ENCODE measurements around the gene FAIM.

Gene FAIM

GRCh38 chr3:138638641-138639040 lies 30.1 kb downstream of the FAIM start:
- Histone ChIP-seq H2BK120ac (ENCODE audit: low read depth, low read length) (no peak overlapping the region), H3K18ac (ENCODE audit: low read length) (no peak overlapping the region), H3K23ac (ENCODE audit: low read depth, low read length, poor library complexity) (no peak overlapping the region), H3K27ac (replicated peaks; ENCODE audit: low read length) (no peak overlapping the region), H3K36me3 (replicated peaks in 1 of 2; ENCODE audit: control insufficient read depth in 2 of 2, insufficient read depth in 2 of 2, low read length in 2 of 2) (no peaks in the 10 kb centered on the region), H4K91ac (ENCODE audit: low read depth, low read length, poor library complexity) (no peak overlapping the region), H3K4me3 (ENCODE audit: low read length in 2 of 2) (no peak overlapping the region), H3K4me1 (ENCODE audit: control insufficient read depth in 2 of 2, insufficient read depth in 1 of 2, low read depth in 1 of 2, low read length in 2 of 2) (no peaks in the 10 kb centered on the region), H2AK5ac (ENCODE audit: low read depth, low read length) (no peak overlapping the region), H2AFZ (ENCODE audit: low read length) (no peak overlapping the region), H3K4ac (ENCODE audit: low read length) (no peak overlapping the region), H3K79me1 (ENCODE audit: low read depth, low read length) (no peaks in the 10 kb centered on the region), H2BK5ac (ENCODE audit: low read length) (no peak overlapping the region), H2BK15ac (ENCODE audit: low read length) (no peak overlapping the region), H3K27me3 (ENCODE audit: control insufficient read depth in 3 of 3, insufficient read depth in 3 of 3, low read depth in 1 of 3, low read length in 3 of 3) (no peaks in the 10 kb centered on the region), H3K9me3 (replicated peaks in 1 of 2; ENCODE audit: control insufficient read depth in 2 of 2, insufficient read depth in 1 of 2, low read depth in 1 of 2, low read length in 2 of 2) (peaks cover 0 to 8% of the 10 kb centered on the region in 2 donors), H3K14ac (ENCODE audit: low read length) (no peak overlapping the region), H2BK12ac (ENCODE audit: low read length) (no peak overlapping the region), H3K4me2 (ENCODE audit: insufficient read depth, low read length, poor library complexity, severe bottlenecking) (no peak overlapping the region), H4K8ac (ENCODE audit: low read depth, low read length) (no peak overlapping the region), H3K9ac (ENCODE audit: low read depth, low read length, poor library complexity) (no peak overlapping the region)
- WGBS, 2 donors (ENCODE audit: extremely low coverage in 2 of 2, insufficient read length in 2 of 2, insufficient replicate concordance in 1 of 2): no CpG with 5 or more reads among the region's 2 CpGs
- no peak for DNase-seq (ENCODE audit: low spot score)

GRCh38 chr3:138640537-138640936 lies 32.0 kb downstream of the FAIM start:
- H3K36me3 ChIP-seq (replicated peaks in 1 of 2; ENCODE audit: control insufficient read depth in 2 of 2, insufficient read depth in 2 of 2, low read length in 2 of 2): no peaks in the 10 kb centered on the region

GRCh38 chr3:138642226-138642926 lies 33.8 kb downstream of the FAIM start:
- Histone ChIP-seq H2AK5ac (ENCODE audit: low read depth, low read length) (no peak overlapping the region), H2BK12ac (ENCODE audit: low read length) (no peak overlapping the region), H3K23ac (ENCODE audit: low read depth, low read length, poor library complexity) (no peak overlapping the region), H4K91ac (ENCODE audit: low read depth, low read length, poor library complexity) (no peak overlapping the region), H3K27ac (replicated peaks; ENCODE audit: low read length) (no peak overlapping the region), H3K9me3 (replicated peaks in 1 of 2; ENCODE audit: control insufficient read depth in 2 of 2, insufficient read depth in 1 of 2, low read depth in 1 of 2, low read length in 2 of 2) (peaks cover 0 to 16% of the 10 kb centered on the region in 2 donors), H3K27me3 (ENCODE audit: control insufficient read depth in 3 of 3, insufficient read depth in 3 of 3, low read depth in 1 of 3, low read length in 3 of 3) (no peaks in the 10 kb centered on the region), H3K4ac (ENCODE audit: low read length) (no peak overlapping the region), H2AFZ (ENCODE audit: low read length) (no peak overlapping the region), H2BK120ac (ENCODE audit: low read depth, low read length) (no peak overlapping the region), H3K9ac (ENCODE audit: low read depth, low read length, poor library complexity) (no peak overlapping the region), H3K79me1 (ENCODE audit: low read depth, low read length) (no peaks in the 10 kb centered on the region), H2BK15ac (ENCODE audit: low read length) (no peak overlapping the region), H3K14ac (ENCODE audit: low read length) (no peak overlapping the region), H3K4me2 (ENCODE audit: insufficient read depth, low read length, poor library complexity, severe bottlenecking) (no peak overlapping the region), H2BK5ac (ENCODE audit: low read length) (no peak overlapping the region), H3K36me3 (replicated peaks in 1 of 2; ENCODE audit: control insufficient read depth in 2 of 2, insufficient read depth in 2 of 2, low read length in 2 of 2) (no peaks in the 10 kb centered on the region), H3K4me1 (ENCODE audit: control insufficient read depth in 2 of 2, insufficient read depth in 1 of 2, low read depth in 1 of 2, low read length in 2 of 2) (no peaks in the 10 kb centered on the region), H4K8ac (ENCODE audit: low read depth, low read length) (no peak overlapping the region), H3K4me3 (ENCODE audit: low read length in 2 of 2) (no peak overlapping the region), H3K18ac (ENCODE audit: low read length) (no peak overlapping the region)
- DNase-seq (ENCODE audit: low spot score): no peak
- WGBS, 2 donors (ENCODE audit: extremely low coverage in 2 of 2, insufficient read length in 2 of 2, insufficient replicate concordance in 1 of 2): no CpG with 5 or more reads among the region's 4 CpGs

More at GRCh38 chr3:138640537-138640936, 32.0 kb downstream of the FAIM start:
- H2AK5ac ChIP-seq (ENCODE audit: low read depth, low read length): no peak overlapping the region
- no peak overlapping the region for H2BK5ac ChIP-seq (ENCODE audit: low read length)
- H3K4me2 ChIP-seq (ENCODE audit: insufficient read depth, low read length, poor library complexity, severe bottlenecking): no peak overlapping the region
- no peak overlapping the region for H4K8ac ChIP-seq (ENCODE audit: low read depth, low read length)
- H2BK12ac ChIP-seq (ENCODE audit: low read length): no peak overlapping the region
- H3K4me3 ChIP-seq (ENCODE audit: low read length in 2 of 2): no peak overlapping the region
- H2AFZ ChIP-seq (ENCODE audit: low read length): no peak overlapping the region
- H2BK120ac ChIP-seq (ENCODE audit: low read depth, low read length): no peak overlapping the region
- WGBS, 2 donors (ENCODE audit: extremely low coverage in 2 of 2, insufficient read length in 2 of 2, insufficient replicate concordance in 1 of 2): no CpG with 5 or more reads among the region's 4 CpGs
- H3K23ac ChIP-seq (ENCODE audit: low read depth, low read length, poor library complexity): no peak overlapping the region
- H3K27me3 ChIP-seq (ENCODE audit: control insufficient read depth in 3 of 3, insufficient read depth in 3 of 3, low read depth in 1 of 3, low read length in 3 of 3): no peaks in the 10 kb centered on the region
- H3K4me1 ChIP-seq (ENCODE audit: control insufficient read depth in 2 of 2, insufficient read depth in 1 of 2, low read depth in 1 of 2, low read length in 2 of 2): no peaks in the 10 kb centered on the region
- no peak overlapping the region for H3K27ac ChIP-seq (replicated peaks; ENCODE audit: low read length)
- no peak overlapping the region for H3K18ac ChIP-seq (ENCODE audit: low read length)
- H2BK15ac ChIP-seq (ENCODE audit: low read length): no peak overlapping the region
- no peak overlapping the region for H3K4ac ChIP-seq (ENCODE audit: low read length)
- H3K9ac ChIP-seq (ENCODE audit: low read depth, low read length, poor library complexity): no peak overlapping the region
- no peak for DNase-seq (ENCODE audit: low spot score)
- H3K9me3 ChIP-seq (replicated peaks in 1 of 2; ENCODE audit: control insufficient read depth in 2 of 2, insufficient read depth in 1 of 2, low read depth in 1 of 2, low read length in 2 of 2): peaks cover 0 to 9% of the 10 kb centered on the region in 2 donors
- no peak overlapping the region for H3K14ac ChIP-seq (ENCODE audit: low read length)
- no peak overlapping the region for H4K91ac ChIP-seq (ENCODE audit: low read depth, low read length, poor library complexity)
- H3K79me1 ChIP-seq (ENCODE audit: low read depth, low read length): no peaks in the 10 kb centered on the region

- DNase-seq (ENCODE audit: low spot score): no peak
- Histone ChIP-seq H2AFZ (ENCODE audit: low read length) (no peak overlapping the region), H3K36me3 (replicated peaks in 1 of 2; ENCODE audit: control insufficient read depth in 2 of 2, insufficient read depth in 2 of 2, low read length in 2 of 2) (no peaks in the 10 kb centered on the region), H3K9me3 (replicated peaks in 1 of 2; ENCODE audit: control insufficient read depth in 2 of 2, insufficient read depth in 1 of 2, low read depth in 1 of 2, low read length in 2 of 2) (peaks cover 0 to 16% of the 10 kb centered on the region in 2 donors), H3K23ac (ENCODE audit: low read depth, low read length, poor library complexity) (no peak overlapping the region), H3K4me2 (ENCODE audit: insufficient read depth, low read length, poor library complexity, severe bottlenecking) (no peak overlapping the region), H2BK12ac (ENCODE audit: low read length) (no peak overlapping the region), H3K9ac (ENCODE audit: low read depth, low read length, poor library complexity) (no peak overlapping the region), H3K4me3 (ENCODE audit: low read length in 2 of 2) (no peak overlapping the region), H2BK5ac (ENCODE audit: low read length) (no peak overlapping the region), H2AK5ac (ENCODE audit: low read depth, low read length) (no peak overlapping the region), H3K27ac (replicated peaks; ENCODE audit: low read length) (no peak overlapping the region), H3K18ac (ENCODE audit: low read length) (no peak overlapping the region), H4K91ac (ENCODE audit: low read depth, low read length, poor library complexity) (no peak overlapping the region), H3K14ac (ENCODE audit: low read length) (no peak overlapping the region), H3K27me3 (ENCODE audit: control insufficient read depth in 3 of 3, insufficient read depth in 3 of 3, low read depth in 1 of 3, low read length in 3 of 3) (no peaks in the 10 kb centered on the region), H3K4me1 (ENCODE audit: control insufficient read depth in 2 of 2, insufficient read depth in 1 of 2, low read depth in 1 of 2, low read length in 2 of 2) (no peaks in the 10 kb centered on the region), H2BK15ac (ENCODE audit: low read length) (no peak overlapping the region), H4K8ac (ENCODE audit: low read depth, low read length) (no peak overlapping the region), H3K4ac (ENCODE audit: low read length) (no peak overlapping the region), H3K79me1 (ENCODE audit: low read depth, low read length) (no peaks in the 10 kb centered on the region), H2BK120ac (ENCODE audit: low read depth, low read length) (no peak overlapping the region)
- no CpG with 5 or more reads among the region's 1 CpG for WGBS, 2 donors (ENCODE audit: extremely low coverage in 2 of 2, insufficient read length in 2 of 2, insufficient replicate concordance in 1 of 2)
Measured at GRCh38 chr3:138642927-138643253, 34.3 kb downstream of the FAIM start.

Data from neuronal stem cell (in vitro differentiated cells).